ENCODE data around the gene ATG7.

Gene ATG7

DNA sequence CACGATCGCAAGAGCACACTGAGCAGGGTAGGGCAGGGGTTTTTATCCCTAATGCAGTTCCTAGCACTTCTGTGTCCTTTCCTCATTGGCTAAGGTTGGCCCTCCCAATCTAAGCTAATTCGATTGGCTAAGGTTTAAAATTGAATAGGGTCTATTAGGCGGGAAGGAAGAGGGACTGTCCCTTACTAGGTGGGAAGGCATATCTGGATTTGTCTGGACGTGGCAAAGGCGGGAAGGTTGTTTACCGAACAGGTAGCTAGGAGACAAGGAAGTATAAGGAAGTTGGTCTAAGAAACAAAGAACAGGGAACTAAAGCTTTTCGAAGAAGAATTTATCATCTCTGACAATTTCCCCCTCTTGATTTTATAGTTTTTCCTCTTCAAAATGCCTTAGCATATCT lies 24.8 kb upstream of the ATG7 start:
- TF ChIP-seq OSR1 (CRISPR knock-in tag; IDR thresholded peaks at IDR 0.05) (no peak), SNAI2 (CRISPR knock-in tag; IDR thresholded peaks at IDR 0.05) (no peak), GLIS3 (CRISPR knock-in tag; IDR thresholded peaks at IDR 0.05) (no peak), ISL1 (CRISPR knock-in tag; IDR thresholded peaks at IDR 0.05) (no peak), CSDC2 (CRISPR knock-in tag; IDR thresholded peaks at IDR 0.05) (no peak), ZC3H10 (CRISPR knock-in tag; IDR thresholded peaks at IDR 0.05) (no peak), ZFP30 (CRISPR knock-in tag; IDR thresholded peaks at IDR 0.05) (no peak), PPARA (CRISPR knock-in tag; IDR thresholded peaks at IDR 0.05; ENCODE audit: borderline replicate concordance) (no peak)
- TF ChIP-seq, protein P1, sequence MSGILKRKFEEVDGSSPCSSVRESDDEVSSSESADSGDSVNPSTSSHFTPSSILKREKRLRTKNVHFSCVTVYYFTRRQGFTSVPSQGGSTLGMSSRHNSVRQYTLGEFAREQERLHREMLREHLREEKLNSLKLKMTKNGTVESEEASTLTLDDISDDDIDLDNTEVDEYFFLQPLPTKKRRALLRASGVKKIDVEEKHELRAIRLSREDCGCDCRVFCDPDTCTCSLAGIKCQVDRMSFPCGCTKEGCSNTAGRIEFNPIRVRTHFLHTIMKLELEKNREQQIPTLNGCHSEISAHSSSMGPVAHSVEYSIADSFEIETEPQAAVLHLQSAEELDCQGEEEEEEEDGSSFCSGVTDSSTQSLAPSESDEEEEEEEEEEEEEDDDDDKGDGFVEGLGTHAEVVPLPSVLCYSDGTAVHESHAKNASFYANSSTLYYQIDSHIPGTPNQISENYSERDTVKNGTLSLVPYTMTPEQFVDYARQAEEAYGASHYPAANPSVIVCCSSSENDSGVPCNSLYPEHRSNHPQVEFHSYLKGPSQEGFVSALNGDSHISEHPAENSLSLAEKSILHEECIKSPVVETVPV (CRISPR knock-in tag; IDR thresholded peaks at IDR 0.05), result no peak
- ATAC-seq, result no peak

DNA sequence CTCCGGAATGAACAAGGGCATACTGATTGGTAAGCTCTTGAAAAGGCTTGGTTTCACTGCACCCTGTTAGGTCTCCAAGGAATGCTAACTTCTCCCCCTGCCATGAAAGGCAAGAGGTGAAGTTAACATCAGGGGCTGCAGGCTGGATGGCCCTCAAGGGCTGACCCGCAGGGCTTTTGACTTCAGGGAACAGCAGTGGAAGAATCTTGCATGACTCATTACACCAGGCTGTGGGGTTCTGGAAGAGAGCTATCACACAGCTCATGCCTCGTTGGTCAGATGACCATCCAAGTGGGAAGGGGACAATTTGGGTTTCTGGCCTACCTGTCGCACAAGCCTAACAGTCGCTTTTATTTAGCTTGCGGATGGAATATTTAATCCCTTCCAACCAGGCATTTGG lies 23.6 kb upstream of the ATG7 start:
- no peak for ATAC-seq
- TF ChIP-seq ZNF8 (CRISPR knock-in tag; IDR thresholded peaks at IDR 0.05) (no peak), RARB (CRISPR knock-in tag; IDR thresholded peaks at IDR 0.05) (no peak), ZNF70 (CRISPR knock-in tag; IDR thresholded peaks at IDR 0.05) (no peak), ZFP3 (CRISPR knock-in tag; IDR thresholded peaks at IDR 0.05) (no peak), ZNF565 (CRISPR knock-in tag; conservative IDR thresholded peaks at IDR 0.05; ENCODE audit: low read depth) (no peak), ESRRG (CRISPR knock-in tag; IDR thresholded peaks at IDR 0.05) (no peak), GLIS3 (CRISPR knock-in tag; IDR thresholded peaks at IDR 0.05) (no peak), ISL1 (CRISPR knock-in tag; IDR thresholded peaks at IDR 0.05) (no peak), PPARA (CRISPR knock-in tag; IDR thresholded peaks at IDR 0.05; ENCODE audit: borderline replicate concordance) (no peak), TCF4 (CRISPR knock-in tag; IDR thresholded peaks at IDR 0.05; ENCODE audit: borderline replicate concordance) (no peak), PATZ1 (CRISPR knock-in tag; IDR thresholded peaks at IDR 0.05; ENCODE audit: borderline replicate concordance) (no peak), CSDC2 (CRISPR knock-in tag; IDR thresholded peaks at IDR 0.05) (no peak), ZC3H10 (CRISPR knock-in tag; IDR thresholded peaks at IDR 0.05) (no peak), TOX (CRISPR knock-in tag; IDR thresholded peaks at IDR 0.05; ENCODE audit: borderline replicate concordance) (no peak), ARNTL (CRISPR knock-in tag; IDR thresholded peaks at IDR 0.05; ENCODE audit: borderline replicate concordance, low read depth) (no peak)
- TF ChIP-seq, protein P2, sequence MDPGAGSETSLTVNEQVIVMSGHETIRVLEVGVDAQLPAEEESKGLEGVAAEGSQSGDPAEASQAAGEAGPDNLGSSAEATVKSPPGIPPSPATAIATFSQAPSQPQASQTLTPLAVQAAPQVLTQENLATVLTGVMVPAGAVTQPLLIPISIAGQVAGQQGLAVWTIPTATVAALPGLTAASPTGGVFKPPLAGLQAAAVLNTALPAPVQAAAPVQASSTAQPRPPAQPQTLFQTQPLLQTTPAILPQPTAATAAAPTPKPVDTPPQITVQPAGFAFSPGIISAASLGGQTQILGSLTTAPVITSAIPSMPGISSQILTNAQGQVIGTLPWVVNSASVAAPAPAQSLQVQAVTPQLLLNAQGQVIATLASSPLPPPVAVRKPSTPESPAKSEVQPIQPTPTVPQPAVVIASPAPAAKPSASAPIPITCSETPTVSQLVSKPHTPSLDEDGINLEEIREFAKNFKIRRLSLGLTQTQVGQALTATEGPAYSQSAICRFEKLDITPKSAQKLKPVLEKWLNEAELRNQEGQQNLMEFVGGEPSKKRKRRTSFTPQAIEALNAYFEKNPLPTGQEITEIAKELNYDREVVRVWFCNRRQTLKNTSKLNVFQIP (CRISPR knock-in tag; IDR thresholded peaks at IDR 0.05; ENCODE audit: borderline replicate concordance, low read depth), result no peak

DNA sequence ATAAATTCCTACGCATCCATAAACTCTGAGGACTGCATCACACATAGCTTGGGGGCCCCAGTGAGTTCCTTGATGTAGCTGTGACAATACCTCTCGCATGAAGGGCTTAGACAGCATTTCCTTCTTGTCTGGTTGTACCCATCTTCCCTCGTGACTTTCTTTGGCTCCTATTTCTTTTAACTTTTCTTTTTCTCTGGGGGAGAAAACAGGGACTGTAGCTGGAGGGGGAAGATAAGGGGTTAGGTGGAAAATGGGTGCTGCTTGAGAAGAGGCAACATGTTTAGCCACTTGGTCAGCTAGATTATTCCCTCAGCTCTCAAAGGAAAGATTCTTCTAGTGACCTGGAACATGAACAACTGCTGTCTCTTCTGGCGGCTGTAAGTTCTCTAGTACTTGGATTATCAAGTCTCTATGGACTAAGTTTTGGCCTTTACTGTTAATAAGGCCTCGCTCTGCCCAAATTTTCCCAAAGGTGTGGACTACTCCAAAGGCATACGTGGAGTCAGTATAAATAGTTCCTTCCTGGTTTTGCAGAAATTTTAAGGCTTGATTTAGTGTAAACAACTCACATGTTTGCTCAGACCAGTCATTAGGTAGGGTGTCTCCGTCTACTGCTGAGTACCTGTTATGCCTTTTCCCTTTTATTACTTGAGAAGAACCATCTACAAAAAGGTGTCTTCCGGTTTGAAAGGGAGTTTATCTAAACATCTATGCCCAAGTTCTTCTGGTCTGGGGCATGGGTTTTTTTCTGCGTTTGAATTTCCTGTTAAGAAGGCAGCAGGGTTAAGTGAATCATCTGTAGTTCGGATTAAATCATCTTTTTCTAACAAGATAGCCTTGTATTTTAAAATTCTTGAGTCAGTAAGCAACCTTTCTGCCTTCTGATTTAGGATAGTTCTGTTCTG lies 21.0 kb upstream of the ATG7 start:
- TF ChIP-seq ISL1 (CRISPR knock-in tag; IDR thresholded peaks at IDR 0.05), result no peak
- no peak for TF ChIP-seq TCF4 (CRISPR knock-in tag; IDR thresholded peaks at IDR 0.05; ENCODE audit: borderline replicate concordance)
- TF ChIP-seq SNAI2 (CRISPR knock-in tag; IDR thresholded peaks at IDR 0.05), result no peak
- TF ChIP-seq PATZ1 (CRISPR knock-in tag; IDR thresholded peaks at IDR 0.05; ENCODE audit: borderline replicate concordance), result no peak
- no peak for TF ChIP-seq PPARA (CRISPR knock-in tag; IDR thresholded peaks at IDR 0.05; ENCODE audit: borderline replicate concordance)
- no peak for TF ChIP-seq ARNTL (CRISPR knock-in tag; IDR thresholded peaks at IDR 0.05; ENCODE audit: borderline replicate concordance, low read depth)
- TF ChIP-seq ZNF8 (CRISPR knock-in tag; IDR thresholded peaks at IDR 0.05), result no peak
- no peak for TF ChIP-seq ZFP3 (CRISPR knock-in tag; IDR thresholded peaks at IDR 0.05)
- TF ChIP-seq, protein P2 (CRISPR knock-in tag; IDR thresholded peaks at IDR 0.05; ENCODE audit: borderline replicate concordance, low read depth), result no peak
- TF ChIP-seq ZFP30 (CRISPR knock-in tag; IDR thresholded peaks at IDR 0.05), result no peak
- no peak for TF ChIP-seq TOX (CRISPR knock-in tag; IDR thresholded peaks at IDR 0.05; ENCODE audit: borderline replicate concordance)
- no peak for TF ChIP-seq ZNF70 (CRISPR knock-in tag; IDR thresholded peaks at IDR 0.05)
- TF ChIP-seq GLIS3 (CRISPR knock-in tag; IDR thresholded peaks at IDR 0.05), result no peak
- TF ChIP-seq ESRRG (CRISPR knock-in tag; IDR thresholded peaks at IDR 0.05), result no peak
- TF ChIP-seq BACH2 (CRISPR knock-in tag; IDR thresholded peaks at IDR 0.05; ENCODE audit: borderline replicate concordance), result no peak
- no peak for TF ChIP-seq RARB (CRISPR knock-in tag; IDR thresholded peaks at IDR 0.05)
- TF ChIP-seq, protein P1 (CRISPR knock-in tag; IDR thresholded peaks at IDR 0.05), result no peak
- TF ChIP-seq CREB5 (CRISPR knock-in tag; IDR thresholded peaks at IDR 0.05; ENCODE audit: low read depth), result no peak
- TF ChIP-seq OSR1 (CRISPR knock-in tag; IDR thresholded peaks at IDR 0.05), result no peak
- ATAC-seq, result no peak
